Naive B cell (primary cell): Measurements from ENCODE around the gene CEP89. TPM values are rescaled to one million over a fixed set of nuclear protein-coding genes. Genes with fewer than 3 reads are reported as not detected.
"Not testable (repeated sequence)": the region's sequence is repeated elsewhere in the genome, so short reads cannot be mapped to it uniquely, and the experiment has no call there.

Experiments used
- ATAC-seq, 2 donors: fragments of 150-1000 bp; cut with Tn5 transposase; 2 replicates each; pipeline ENCODE4 v1.10.0; 2021; ENCODE audit warnings: low read depth in 2 of 2, mild to moderate bottlenecking in 2 of 2, moderate library complexity in 2 of 2
- DNase-seq: peaks from one replicate; pipeline ENCODE4 v3.0.0; 2022
- H3K27ac Mint-ChIP-seq, 6 donors: one replicate each; pipeline ENCODE4 v1.8.0; 2020 to 2022; ENCODE audit warnings: mild to moderate bottlenecking in 6 of 6, mixed read lengths in 6 of 6, moderate library complexity in 5 of 6, inconsistent platforms in 2 of 6
- H3K27me3 Mint-ChIP-seq, 3 donors: one replicate each; pipeline ENCODE4 v1.8.0; 2021 to 2022; ENCODE audit warnings: mixed read lengths in 3 of 3, mild to moderate bottlenecking in 1 of 3
- H3K36me3 Mint-ChIP-seq, 2 donors: one replicate each; pipeline ENCODE4 v1.8.0; 2020 to 2022; ENCODE audit warnings: mixed read lengths in 2 of 2, inconsistent platforms in 1 of 2, mild to moderate bottlenecking in 1 of 2
- H3K4me1 Mint-ChIP-seq, 3 donors: one replicate each; pipeline ENCODE4 v1.8.0; 2020 to 2022; ENCODE audit warnings: mixed read lengths in 3 of 3, inconsistent platforms in 1 of 3, mild to moderate bottlenecking in 1 of 3, moderate library complexity in 1 of 3
- H3K4me3 Mint-ChIP-seq, 8 donors: one replicate each; pipeline ENCODE4 v1.8.0; 2020 to 2022; ENCODE audit warnings: mild to moderate bottlenecking in 8 of 8, mixed read lengths in 8 of 8, moderate library complexity in 8 of 8, inconsistent platforms in 2 of 8
- H3K9me3 Mint-ChIP-seq, 7 donors: one replicate each; pipeline ENCODE4 v1.8.0; 2020 to 2022; ENCODE audit warnings: mixed read lengths in 7 of 7, mild to moderate bottlenecking in 5 of 7, inconsistent platforms in 2 of 7, moderate library complexity in 1 of 7
- polyA plus RNA-seq, 6 donors: library from polyadenylated mRNA; unstranded; fragments of 300-500 nt; fragmentation: Illumina TruSeq; gene quantifications; one replicate each; pipeline ENCODE4 v1.2.3, GENCODE V29; 2021; ENCODE audit warnings: low read depth in 6 of 6

CEP89 gene
- polyA plus RNA-seq, 6 donors from 2014 or later: 12.1 to 18.3 (median 14.0) TPM

DNA sequence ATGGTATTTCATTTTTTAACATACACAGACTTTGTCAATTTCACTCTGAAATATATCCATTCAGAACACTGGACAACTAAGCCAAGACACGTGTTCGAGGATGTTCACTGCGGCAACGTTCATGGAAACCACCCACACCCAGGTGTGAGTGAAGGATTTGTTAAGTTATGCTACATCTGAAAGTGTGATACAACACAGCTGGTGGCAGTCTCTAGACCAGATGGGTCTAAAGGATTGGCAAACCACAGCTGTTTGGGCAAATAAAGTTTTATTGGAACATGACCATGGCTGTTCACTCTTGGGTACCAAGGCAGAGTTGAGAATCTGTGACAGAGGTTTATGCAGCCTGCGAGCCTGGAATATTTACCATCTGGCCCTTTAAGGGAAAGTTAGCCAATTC, 114.2 kb downstream of the CEP89 start:
- Mint-ChIP-seq H3K9me3 (no peaks in the 10 kb centered on the region), H3K4me3 (no peak overlapping the region), H3K4me1 (no peaks in the 10 kb centered on the region), H3K27ac (no peak overlapping the region), H3K27me3 (no peaks in the 10 kb centered on the region), H3K36me3 (no peaks in the 10 kb centered on the region)
- ATAC-seq (no peak), DNase-seq (no peak)

DNA sequence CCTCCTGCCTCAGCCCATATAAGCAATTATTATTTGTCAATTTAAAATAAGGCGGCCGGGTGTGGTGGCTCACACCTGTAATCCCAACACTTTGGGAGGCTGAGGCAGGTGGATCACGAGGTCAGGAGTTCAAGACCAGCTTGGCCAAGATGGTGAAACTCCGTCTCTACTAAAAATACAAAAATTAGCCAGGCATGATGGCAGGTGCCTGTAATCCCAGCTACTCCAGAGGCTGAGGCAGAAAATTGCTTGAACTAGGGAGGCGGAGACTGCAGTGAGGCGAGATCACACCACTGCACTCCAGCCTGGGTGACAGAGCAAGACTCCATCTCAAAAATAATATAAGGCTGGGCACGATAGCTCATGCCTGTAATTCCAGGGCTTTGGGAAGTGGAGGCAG, 114.9 kb downstream of the CEP89 start:
- not testable (repeated sequence) for ATAC-seq, H3K9me3 Mint-ChIP-seq, H3K4me1 Mint-ChIP-seq

DNA sequence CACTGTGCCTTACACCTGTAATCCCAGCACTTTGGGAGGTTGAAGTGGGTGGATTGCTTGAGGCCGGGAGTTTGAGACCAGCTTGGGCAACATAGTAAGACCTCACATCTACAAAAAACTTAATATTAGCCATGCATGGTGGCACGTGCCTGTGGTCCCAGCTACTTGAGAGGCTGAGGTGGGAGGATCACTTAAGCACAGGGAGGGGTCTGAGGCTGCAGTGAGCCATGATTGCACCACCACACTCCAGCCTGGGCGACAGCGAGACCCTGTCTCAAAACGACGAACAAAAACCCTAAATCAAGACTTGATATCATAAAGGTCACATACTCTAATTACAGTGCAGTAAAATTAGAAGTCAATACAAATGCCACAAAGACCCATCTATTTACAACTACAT, 119.5 kb downstream of the CEP89 start:
- Mint-ChIP-seq H3K27ac (no peak overlapping the region), H3K4me1 (no peaks in the 10 kb centered on the region), H3K9me3 (peaks cover 0 to 3% (median 2%) of the 10 kb centered on the region in 7 donors), H3K27me3 (no peaks in the 10 kb centered on the region), H3K4me3 (no peak overlapping the region), H3K36me3 (peaks cover 0 to 3% of the 10 kb centered on the region in 2 donors)
- DNase-seq: no peak
- no peak for ATAC-seq

More for the DNA sequence above, 114.9 kb downstream of the CEP89 start:
- not testable (repeated sequence) for H3K27me3 Mint-ChIP-seq, DNase-seq, H3K4me3 Mint-ChIP-seq, H3K27ac Mint-ChIP-seq, H3K36me3 Mint-ChIP-seq

DNA sequence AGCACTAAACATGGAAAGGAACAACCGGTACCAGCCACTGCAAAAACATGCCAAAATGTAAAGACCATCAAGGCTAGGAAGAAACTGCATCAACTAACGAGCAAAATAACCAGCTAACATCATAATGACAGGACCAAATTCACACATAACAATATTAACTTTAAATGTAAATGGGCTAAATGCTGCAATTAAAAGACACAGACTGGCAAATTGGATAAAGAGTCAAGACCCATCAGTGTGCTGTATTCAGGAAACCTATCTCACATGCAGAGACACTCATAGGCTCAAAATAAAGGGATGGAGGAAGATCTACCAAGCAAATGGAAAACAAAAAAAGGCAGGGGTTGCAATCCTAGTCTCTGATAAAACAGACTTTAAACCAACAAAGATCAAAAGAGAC, 123.7 kb downstream of the CEP89 start:
- not testable (repeated sequence) for H3K27me3 Mint-ChIP-seq, DNase-seq, H3K4me3 Mint-ChIP-seq, ATAC-seq, H3K36me3 Mint-ChIP-seq, H3K27ac Mint-ChIP-seq, H3K4me1 Mint-ChIP-seq
- peaks cover 0 to 12% (median 7%) of the 10 kb centered on the region in 7 donors for H3K9me3 Mint-ChIP-seq

DNA sequence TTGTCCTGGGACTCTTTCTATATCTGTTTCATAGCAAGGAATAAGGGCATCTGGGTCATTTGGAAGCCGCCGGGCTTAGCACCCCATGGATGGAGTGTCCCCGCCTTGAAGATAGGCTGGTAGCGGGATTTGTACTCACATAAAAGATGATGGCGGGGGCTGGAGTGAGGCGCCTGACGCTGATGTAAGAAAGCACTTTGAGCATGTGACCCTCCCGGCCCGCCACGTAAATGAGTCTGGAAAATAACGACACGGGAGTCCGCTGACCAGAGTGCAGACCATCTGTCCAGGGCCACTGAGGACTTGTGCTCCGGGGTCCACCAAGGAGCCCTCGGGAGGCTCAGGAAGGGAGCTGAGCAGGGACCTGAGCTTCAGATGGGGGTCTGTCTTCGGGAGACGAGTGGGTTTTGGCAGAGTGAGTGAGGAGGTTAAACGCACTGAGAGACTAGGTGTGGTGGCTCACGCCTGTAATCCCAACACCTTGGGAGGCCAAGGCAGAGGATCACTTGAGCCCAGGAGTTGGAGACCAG, 128.0 kb downstream of the CEP89 start:
- no peak for ATAC-seq
- H3K4me1 Mint-ChIP-seq: no peaks in the 10 kb centered on the region
- DNase-seq: no peak
- no peak overlapping the region for H3K4me3 Mint-ChIP-seq
- H3K27ac Mint-ChIP-seq: peak overlapping the region in 1 of 6 donors; percentile 59
- peaks cover 21 to 27% of the 10 kb centered on the region in 2 donors for H3K36me3 Mint-ChIP-seq
- H3K9me3 Mint-ChIP-seq: peaks cover 5 to 41% (median 32%) of the 10 kb centered on the region in 7 donors
- H3K27me3 Mint-ChIP-seq: no peaks in the 10 kb centered on the region

DNA sequence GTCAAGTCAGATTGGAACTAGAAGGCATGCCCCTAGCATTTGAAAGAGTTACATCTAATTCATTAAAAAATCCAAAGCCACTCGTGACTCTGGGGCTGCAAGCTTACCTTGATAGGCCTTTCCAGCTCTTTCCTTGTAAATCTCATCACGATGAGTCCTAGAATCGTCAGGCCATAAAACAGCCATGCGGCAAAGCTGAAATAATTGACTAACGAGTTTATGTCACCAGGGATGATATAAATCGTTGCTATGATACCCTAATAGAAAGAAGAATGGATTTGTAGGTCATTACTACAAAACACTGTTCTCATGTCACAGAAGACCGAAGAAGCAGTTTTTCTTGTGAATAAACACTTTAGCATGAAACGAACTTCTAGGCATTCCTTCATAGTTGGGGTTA, 129.7 kb downstream of the CEP89 start:
- no peak overlapping the region for H3K4me3 Mint-ChIP-seq
- no peaks in the 10 kb centered on the region for H3K27me3 Mint-ChIP-seq
- H3K27ac Mint-ChIP-seq: no peak overlapping the region
- no peaks in the 10 kb centered on the region for H3K4me1 Mint-ChIP-seq
- H3K36me3 Mint-ChIP-seq: peaks cover 21 to 23% of the 10 kb centered on the region in 2 donors
- ATAC-seq (no peak), DNase-seq (no peak)
- peaks cover 5 to 38% (median 29%) of the 10 kb centered on the region in 7 donors for H3K9me3 Mint-ChIP-seq

DNA sequence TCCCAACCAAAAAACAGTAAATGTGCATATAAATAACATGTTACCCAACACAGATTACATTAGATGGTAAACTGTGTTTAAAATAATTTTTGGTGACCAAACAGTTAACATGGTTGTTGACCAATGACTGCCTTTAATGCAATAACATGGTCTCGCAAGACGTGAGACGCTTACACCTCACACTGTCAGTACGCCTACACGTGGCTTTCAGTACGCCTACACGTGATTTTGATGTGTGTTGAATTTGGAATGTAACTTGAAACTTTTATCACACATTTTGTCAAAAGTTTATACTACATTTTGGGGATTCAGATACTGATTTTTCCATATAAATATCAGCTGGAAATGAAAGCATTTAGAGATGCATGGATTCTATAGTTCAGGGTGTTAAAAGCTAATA, 134.2 kb downstream of the CEP89 start:
- Mint-ChIP-seq H3K27me3 (no peaks in the 10 kb centered on the region), H3K4me3 (no peak overlapping the region), H3K4me1 (no peaks in the 10 kb centered on the region), H3K9me3 (peaks cover 5 to 29% (median 25%) of the 10 kb centered on the region in 7 donors), H3K36me3 (peaks cover 20 to 21% of the 10 kb centered on the region in 2 donors), H3K27ac (no peak overlapping the region)
- ATAC-seq (no peak), DNase-seq (no peak)

DNA sequence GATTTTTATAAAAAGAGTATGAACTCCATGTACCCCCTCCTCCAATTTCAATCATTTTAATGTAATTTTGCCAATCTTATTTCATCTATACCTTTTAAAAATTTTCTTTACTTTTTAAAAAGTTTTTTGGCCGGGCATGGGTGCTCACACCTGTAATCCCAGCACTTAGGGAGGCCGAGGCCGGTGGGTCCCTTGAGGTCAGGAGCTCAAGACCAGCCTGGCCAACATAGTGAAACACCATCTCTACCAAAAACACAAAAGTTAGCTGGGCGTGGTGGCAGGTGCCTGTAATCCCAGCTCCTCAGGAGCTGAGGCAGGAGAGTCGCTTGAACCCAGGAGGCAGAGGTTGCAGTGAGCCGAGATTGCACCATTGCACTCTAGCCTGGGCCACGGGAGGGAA, 138.4 kb downstream of the CEP89 start:
- H3K27me3 Mint-ChIP-seq, H3K4me3 Mint-ChIP-seq, H3K9me3 Mint-ChIP-seq, H3K36me3 Mint-ChIP-seq, H3K4me1 Mint-ChIP-seq, ATAC-seq, H3K27ac Mint-ChIP-seq, DNase-seq: not testable (repeated sequence)

DNA sequence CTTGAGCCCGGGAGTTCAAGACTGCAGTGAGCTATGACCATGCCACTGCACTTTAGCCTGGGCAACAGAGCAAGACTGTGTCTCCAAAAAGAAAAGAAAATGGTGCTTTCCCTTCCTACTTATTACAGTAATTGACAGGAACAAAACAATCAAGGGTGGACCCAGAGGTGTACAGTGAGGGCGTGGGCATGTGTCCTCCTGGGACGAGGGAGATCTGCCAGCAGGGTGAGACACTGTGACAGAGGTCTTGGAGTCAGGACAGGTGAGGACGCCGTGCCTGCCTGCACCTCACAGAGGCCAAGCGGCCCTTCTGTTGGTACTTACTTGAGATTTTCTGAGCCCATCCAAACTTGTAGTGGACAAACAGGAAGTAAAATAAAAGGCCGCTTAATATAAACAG, 138.9 kb downstream of the CEP89 start:
- H3K36me3 Mint-ChIP-seq, H3K9me3 Mint-ChIP-seq, ATAC-seq, H3K4me3 Mint-ChIP-seq, H3K4me1 Mint-ChIP-seq, H3K27ac Mint-ChIP-seq, DNase-seq, H3K27me3 Mint-ChIP-seq: not testable (repeated sequence)

DNA sequence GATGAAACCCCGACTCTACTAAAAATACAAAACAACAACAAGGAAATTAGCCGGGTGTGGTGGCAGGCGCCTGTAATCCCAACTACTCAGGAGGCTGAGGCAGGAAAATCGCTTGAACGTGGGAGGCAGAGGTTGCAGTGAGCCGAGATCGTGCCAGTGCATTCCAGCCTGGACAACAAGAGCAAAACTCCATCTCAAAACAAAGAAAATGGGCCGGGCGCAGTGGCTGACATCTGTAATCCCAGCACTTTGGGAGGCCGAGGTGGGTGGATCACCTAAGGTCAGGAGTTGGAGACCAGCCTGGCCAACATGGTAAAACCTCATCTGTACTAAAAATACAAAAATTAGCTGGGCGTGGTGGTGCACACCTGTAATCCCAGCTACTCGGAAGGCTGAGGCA, 139.7 kb downstream of the CEP89 start:
- H3K27me3 Mint-ChIP-seq, DNase-seq, ATAC-seq, H3K9me3 Mint-ChIP-seq, H3K27ac Mint-ChIP-seq, H3K4me1 Mint-ChIP-seq, H3K36me3 Mint-ChIP-seq, H3K4me3 Mint-ChIP-seq: not testable (repeated sequence)

DNA sequence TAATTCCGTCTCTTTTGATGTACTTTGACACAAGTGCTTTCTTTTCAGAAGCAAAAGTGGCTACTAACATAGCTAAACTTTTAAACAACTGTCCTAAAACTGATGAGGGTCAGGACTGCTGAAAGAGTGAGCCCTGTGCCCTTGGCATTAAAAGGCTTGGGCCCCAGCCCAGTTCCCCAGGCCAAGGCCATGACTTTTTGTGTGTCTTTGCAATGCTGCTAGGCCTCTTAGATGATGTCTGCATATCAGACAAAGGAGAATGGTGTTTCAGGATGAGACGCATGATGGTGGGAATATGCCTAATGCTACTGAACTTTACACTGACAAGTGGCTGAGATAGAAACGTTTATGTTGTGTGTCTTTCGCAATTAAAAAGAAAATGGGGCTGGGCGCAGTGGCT, 140.1 kb downstream of the CEP89 start:
- no peaks in the 10 kb centered on the region for H3K4me1 Mint-ChIP-seq
- peaks cover 0 to 3% of the 10 kb centered on the region in 2 donors for H3K36me3 Mint-ChIP-seq
- no peak for ATAC-seq
- H3K27ac Mint-ChIP-seq: no peak overlapping the region
- H3K9me3 Mint-ChIP-seq: no peaks in the 10 kb centered on the region
- no peak overlapping the region for H3K4me3 Mint-ChIP-seq
- peaks cover 0 to 3% (median 0%) of the 10 kb centered on the region in 3 donors for H3K27me3 Mint-ChIP-seq
- no peak for DNase-seq

DNA sequence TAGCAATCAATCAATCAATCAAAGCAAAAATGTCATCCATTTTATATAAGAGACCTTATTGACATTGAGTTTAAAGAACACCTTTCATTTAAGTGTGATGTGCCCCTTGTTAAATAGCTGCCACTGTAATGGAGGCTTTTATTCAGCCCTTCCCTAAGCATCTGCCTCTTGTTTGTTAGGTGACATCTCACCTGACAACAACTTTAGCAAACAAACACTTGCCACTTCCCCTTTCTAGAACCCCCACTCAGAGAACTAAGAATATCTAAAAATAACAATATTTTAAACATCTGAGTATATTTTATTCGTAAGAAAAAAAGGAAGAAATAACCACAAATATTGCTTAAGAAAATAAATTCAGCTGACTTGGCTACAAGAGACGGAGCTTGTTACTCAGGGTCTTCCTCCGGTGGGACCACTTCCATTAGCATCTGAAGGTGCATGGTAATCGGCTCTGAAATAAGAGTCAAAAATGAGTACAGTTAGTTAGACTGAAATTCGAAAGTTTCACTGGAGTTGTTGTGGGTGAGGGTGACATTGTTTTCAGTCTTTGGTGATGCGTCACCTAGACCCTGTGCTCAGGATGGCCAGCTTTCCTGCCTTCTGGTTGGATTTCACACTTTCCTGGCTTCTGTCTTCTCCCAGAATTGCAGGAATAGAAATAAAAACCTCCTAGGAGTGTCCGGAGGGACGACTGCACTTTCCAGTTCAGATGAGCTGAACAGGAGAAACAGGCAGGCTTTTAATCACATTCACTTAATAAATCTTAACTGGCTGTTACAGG, 141.3 kb downstream of the CEP89 start:
- Mint-ChIP-seq H3K4me3 (no peak overlapping the region), H3K27ac (no peak overlapping the region), H3K9me3 (no peaks in the 10 kb centered on the region), H3K4me1 (no peaks in the 10 kb centered on the region), H3K36me3 (peaks cover 0 to 3% of the 10 kb centered on the region in 2 donors), H3K27me3 (peaks cover 0 to 3% (median 0%) of the 10 kb centered on the region in 3 donors)
- ATAC-seq (no peak), DNase-seq (no peak)

DNA sequence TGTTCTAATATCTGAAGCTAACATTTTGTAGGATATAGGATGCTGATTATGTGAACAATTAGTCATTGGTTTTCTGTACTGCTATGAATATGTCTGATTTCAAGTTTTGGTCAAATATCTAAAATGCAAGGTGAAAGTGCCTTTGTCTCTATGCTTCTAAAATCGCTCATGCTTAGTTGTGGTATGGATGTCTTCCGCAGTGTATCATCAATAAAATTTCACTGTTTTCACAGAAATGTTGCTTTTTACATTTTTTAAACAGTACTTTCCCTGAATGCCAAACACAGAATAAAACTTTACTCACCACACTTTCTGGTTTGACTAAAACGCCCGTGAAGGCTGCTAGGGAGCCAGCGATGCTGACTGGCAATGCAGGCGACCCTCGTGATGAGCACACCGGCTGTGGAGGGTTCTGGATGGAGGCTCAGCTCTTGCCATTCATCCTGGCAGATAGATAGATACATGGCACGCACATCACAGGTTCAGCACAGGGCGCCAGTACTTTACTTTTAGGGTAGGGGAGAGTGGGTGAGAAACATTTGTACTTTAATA, 142.3 kb downstream of the CEP89 start:
- no peaks in the 10 kb centered on the region for H3K9me3 Mint-ChIP-seq
- peaks cover 0 to 3% of the 10 kb centered on the region in 2 donors for H3K36me3 Mint-ChIP-seq
- H3K27ac Mint-ChIP-seq: no peak overlapping the region
- no peak overlapping the region for H3K4me3 Mint-ChIP-seq
- peaks cover 0 to 2% (median 0%) of the 10 kb centered on the region in 3 donors for H3K4me1 Mint-ChIP-seq
- DNase-seq (no peak), ATAC-seq (no peak)
- H3K27me3 Mint-ChIP-seq: peaks cover 3 to 9% (median 8%) of the 10 kb centered on the region in 3 donors
